Pancreas (tissue), 10 donors: ENCODE data around the gene KIFAP3. TPM values are rescaled to one million over a fixed set of nuclear protein-coding genes. Genes with fewer than 3 reads are reported as not detected.
"Not testable (repeated sequence)": the region's sequence is repeated elsewhere in the genome, so short reads cannot be mapped to it uniquely, and the experiment has no call there.

ENCODE experiments used
- ATAC-seq, 4 donors: fragments of 200-7000 bp; cut with Tn5 transposase; one replicate each; pipeline versions ENCODE4 v1.8.0 to v1.9.1; 2020; ENCODE audit warnings: mild to moderate bottlenecking in 4 of 4, moderate library complexity in 4 of 4
- DNase-seq, 6 donors: peaks; one replicate each; pipeline ENCODE4 v3.0.0-alpha.2; 2020
- FAIRE-seq: peaks from 2 replicates; lab custom pipeline; 2012; peaks lifted over from hg19 to GRCh38; lab: Jason Lieb, UNC
- H3K27ac ChIP-seq, 4 donors: fragments of 200-600 bp; sonication (generic); 1 replicate in 3 of 4; 2 replicates in 1 of 4; pipeline versions ENCODE4 v1.5.0 to v1.8.0; 2020
- H3K27me3 ChIP-seq, 4 donors: fragments of 200-600 bp; one replicate each; pipeline ENCODE4 v1.8.0; 2021
- H3K36me3 ChIP-seq, 3 donors: fragments of 200-600 bp; sonication (generic) in 1 of 3; one replicate each; pipeline versions ENCODE4 v1.5.0 to v1.8.0; 2020 to 2021
- H3K4me1 ChIP-seq, 3 donors: fragments of 200-600 bp; one replicate each; pipeline ENCODE4 v1.8.0; 2021
- H3K4me3 ChIP-seq, 4 donors: fragments of 200-600 bp; sonication (generic) in 2 of 4; one replicate each; pipeline versions ENCODE4 v1.5.0 to v1.8.0; 2020 to 2021
- H3K9me3 ChIP-seq, 4 donors: fragments of 200-600 bp; one replicate each; pipeline ENCODE4 v1.8.0; 2021
- CTCF ChIP-seq, 4 donors: fragments of 200-600 bp; sonication (generic) in 3 of 4; IDR thresholded peaks; one replicate each; pipeline versions ENCODE4 v1.5.0 to v1.8.0; 2021; ENCODE audit warnings: antibody characterized with exemption in 4 of 4
- WGBS, 2 donors: extraction: QIAGEN DNeasy Blood & Tissue Kit; methylation state at CpG; one replicate each; pipeline ENCODE4 v1.1.7; 2013; 5-methylcytosine and 5-hydroxymethylcytosine counted together
- intact Hi-C, 3 donors: fragments of 100-400 bp; cut with DNase I; formaldehyde crosslinking; loops; one replicate each; pipeline versions ENCODE4 v1.11.1 to v1.14.2; 2022
- polyA plus RNA-seq, 2 donors: library from polyadenylated mRNA; stranded (reverse); fragments of 200-250 nt; gene quantifications; one replicate each; pipeline ENCODE4 v1.2.3, GENCODE V29; 2013
- total RNA-seq, 6 donors: library from RNA; stranded (reverse); fragmentation: NEBNext Ultra II Directional in 4 of 6; extraction: Animal tissue kit (Norgen Biotek cat#: 25700) in 4 of 6; gene quantifications; one replicate each; pipeline versions ENCODE4 v1.2.1 to v1.2.4, GENCODE V29; 2021 to 2023
- donor health status: healthy with polysubstance abuse.
- donor health status: DM: no; HTN: no; CAD: no; lungs with moderate emphysema.
- donor health status: DM: no; HTN: no; CAD: no.
- donor health status: control.
- donor health status: control.
- donor health status: Bipolar disorder and iron deficiency.
- donor health status: DM: yes; HTN: yes; CAD: no.
- donor health status: DM: no; HTN: no; CAD: no.
- donor health status: DM: no; HTN: no; CAD: no.
- donor health status: DM: yes; HTN: yes; CAD: no.

Gene KIFAP3
- total and polyA plus RNA-seq, 8 donors, result 6.7 to 18.5 (median 11.6) TPM

GRCh38 chr1:170020859-170021258 is 53.6 kb downstream of the KIFAP3 start:
- FAIRE-seq, result no peak
- DNase-seq, result no peak
- TF ChIP-seq CTCF (IDR thresholded peaks at IDR 0.05), result no peak
- Histone ChIP-seq H3K27me3 (no peaks in the 10 kb centered on the region), H3K4me1 (no peaks in the 10 kb centered on the region), H3K4me3 (no peak overlapping the region), H3K9me3 (no peaks in the 10 kb centered on the region), H3K36me3 (peaks cover 0 to 5% (median 0%) of the 10 kb centered on the region in 3 donors), H3K27ac (no peak overlapping the region)
- WGBS, 2 donors, result 84 to 91% methylated on average over 2 of the region's 2 CpGs
- ATAC-seq, result peak in 1 of 4 donors; percentile 16
- intact Hi-C loops, result no loop called here

GRCh38 chr1:170017478-170017877 is 57.0 kb downstream of the KIFAP3 start:
- 93 to 100% methylated on average over 2 of the region's 2 CpGs for WGBS, 2 donors
- ATAC-seq (no peak), DNase-seq (no peak), FAIRE-seq (no peak)
- TF ChIP-seq CTCF (IDR thresholded peaks at IDR 0.05), result no peak
- Histone ChIP-seq H3K4me3 (no peak overlapping the region), H3K27me3 (no peaks in the 10 kb centered on the region), H3K27ac (no peak overlapping the region), H3K9me3 (no peaks in the 10 kb centered on the region), H3K4me1 (no peaks in the 10 kb centered on the region), H3K36me3 (peaks cover 0 to 12% (median 0%) of the 10 kb centered on the region in 3 donors)
- intact Hi-C loops, result no loop called here

- TF ChIP-seq CTCF (IDR thresholded peaks at IDR 0.05), result no peak
- Histone ChIP-seq H3K4me1 (no peaks in the 10 kb centered on the region), H3K4me3 (no peak overlapping the region), H3K9me3 (no peaks in the 10 kb centered on the region), H3K27me3 (no peaks in the 10 kb centered on the region), H3K36me3 (peaks cover 0 to 12% (median 0%) of the 10 kb centered on the region in 3 donors), H3K27ac (no peak overlapping the region)
- ATAC-seq (no peak), FAIRE-seq (no peak), DNase-seq (no peak)
- WGBS, 2 donors, result 85 to 95% methylated on average over 5 of the region's 5 CpGs
- intact Hi-C loops, result no loop called here
Measured at GRCh38 chr1:170012920-170013319, 61.6 kb downstream of the KIFAP3 start.

GRCh38 chr1:170010443-170010842 is 64.1 kb downstream of the KIFAP3 start:
- TF ChIP-seq CTCF (IDR thresholded peaks at IDR 0.05), result peak in 1 of 4 donors; percentile 13
- Histone ChIP-seq H3K36me3 (peaks cover 0 to 2% (median 0%) of the 10 kb centered on the region in 3 donors), H3K9me3 (no peaks in the 10 kb centered on the region), H3K4me3 (no peak overlapping the region), H3K4me1 (no peaks in the 10 kb centered on the region), H3K27ac (no peak overlapping the region), H3K27me3 (no peaks in the 10 kb centered on the region)
- WGBS, 2 donors, result 32 to 50% methylated on average over 1 of the region's 1 CpG
- FAIRE-seq (no peak), DNase-seq (peak in 2 of 6 donors; percentile 2 to 10), ATAC-seq (peak in 1 of 4 donors; percentile 39)
- intact Hi-C loops, result no loop called here

- no peak overlapping the region for H3K27ac ChIP-seq
- FAIRE-seq (no peak), ATAC-seq (no peak), DNase-seq (no peak)
- no peak for TF ChIP-seq CTCF (IDR thresholded peaks at IDR 0.05)
- no peaks in the 10 kb centered on the region for H3K36me3 ChIP-seq
- no peaks in the 10 kb centered on the region for H3K9me3 ChIP-seq
- no peak overlapping the region for H3K4me3 ChIP-seq
- H3K27me3 ChIP-seq, result no peaks in the 10 kb centered on the region
- 85 to 94% methylated on average over 2 of the region's 2 CpGs for WGBS, 2 donors
- intact Hi-C loops, result no loop called here
- no peaks in the 10 kb centered on the region for H3K4me1 ChIP-seq
Measured at GRCh38 chr1:170009551-170009950, 64.9 kb downstream of the KIFAP3 start.

- H3K9me3 ChIP-seq, intact Hi-C loops, H3K27ac ChIP-seq, DNase-seq, ATAC-seq, H3K36me3 ChIP-seq, FAIRE-seq, H3K4me3 ChIP-seq, H3K27me3 ChIP-seq, H3K4me1 ChIP-seq: not testable (repeated sequence)
- 98 to 100% methylated on average over 2 of the region's 2 CpGs for WGBS, 2 donors
Measured at GRCh38 chr1:170008745-170009144, 65.8 kb downstream of the KIFAP3 start.

- DNase-seq, H3K4me3 ChIP-seq, ATAC-seq, H3K27ac ChIP-seq, intact Hi-C loops, H3K9me3 ChIP-seq, H3K27me3 ChIP-seq, H3K36me3 ChIP-seq, H3K4me1 ChIP-seq, FAIRE-seq: not testable (repeated sequence)
- WGBS, 2 donors, result 87 to 91% methylated on average over 7 of the region's 7 CpGs
Measured at GRCh38 chr1:170003270-170003835, 71.1 kb downstream of the KIFAP3 start.
